ENCODE data around the gene NAA10.

Gene NAA10

GRCh38 chrX:153970357-153971123, 35.7 kb upstream of the NAA10 start:
- Histone ChIP-seq H3K36me3 (ENCODE audit: control insufficient read depth in 1 of 2, insufficient read depth in 2 of 2, low read depth in 1 of 2, low read length in 2 of 2) (peaks cover 0 to 21% of the 10 kb centered on the region in 2 experiments), H3K18ac (ENCODE audit: low read depth in 1 of 2, low read length in 2 of 2) (peak overlapping the region; percentile 76 to 94), H3K23ac (ENCODE audit: low read length in 2 of 2) (no peak overlapping the region), H2BK120ac (ENCODE audit: low read depth, low read length) (peak overlapping the region; percentile 73), H3K4me2 (ENCODE audit: low read length, poor library complexity, severe bottlenecking) (peak overlapping the region; percentile 81), H3K9ac (ENCODE audit: low read length) (peak overlapping the region; percentile 98), H3K79me1 (replicated peaks; ENCODE audit: low read length, poor library complexity, severe bottlenecking) (no peaks in the 10 kb centered on the region), H3K4ac (ENCODE audit: low read depth in 1 of 2, low read length in 2 of 2) (peak overlapping the region; percentile 22 to 100), H3K27me3 (ENCODE audit: control insufficient read depth in 1 of 2, insufficient read depth in 1 of 2, low read length in 2 of 2) (no peaks in the 10 kb centered on the region), H3K9me3 (ENCODE audit: control insufficient read depth, low read length) (no peaks in the 10 kb centered on the region), H2BK15ac (ENCODE audit: low read depth, poor library complexity, severe bottlenecking) (peak overlapping the region; percentile 69), H3K4me1 (ENCODE audit: control insufficient read depth, insufficient read depth, low read depth, low read length) (peaks cover 41% of the 10 kb centered on the region), H3K14ac (ENCODE audit: low read length in 2 of 2) (no peak overlapping the region), H2BK5ac (ENCODE audit: low read depth, low read length, poor library complexity, severe bottlenecking) (peak overlapping the region; percentile 88), H4K91ac (ENCODE audit: low read length) (peak overlapping the region; percentile 89), H3K27ac (ENCODE audit: low read length, poor library complexity, severe bottlenecking) (peak overlapping the region; percentile 92), H2AK5ac (ENCODE audit: low read length, severe bottlenecking) (peak overlapping the region; percentile 78), H2BK12ac (ENCODE audit: low read length in 2 of 2) (no peak overlapping the region), H4K8ac (ENCODE audit: low read length) (peak overlapping the region; percentile 64), H2AFZ (ENCODE audit: low read depth, low read length) (no peak overlapping the region), H3K4me3 (ENCODE audit: insufficient read depth in 1 of 2, low read depth in 1 of 2, low read length in 2 of 2) (peak overlapping the region; percentile 87 to 99)
- 0% methylated on average over 10 of the region's 49 CpGs for WGBS
- peak; percentile 79 for DNase-seq

DNA sequence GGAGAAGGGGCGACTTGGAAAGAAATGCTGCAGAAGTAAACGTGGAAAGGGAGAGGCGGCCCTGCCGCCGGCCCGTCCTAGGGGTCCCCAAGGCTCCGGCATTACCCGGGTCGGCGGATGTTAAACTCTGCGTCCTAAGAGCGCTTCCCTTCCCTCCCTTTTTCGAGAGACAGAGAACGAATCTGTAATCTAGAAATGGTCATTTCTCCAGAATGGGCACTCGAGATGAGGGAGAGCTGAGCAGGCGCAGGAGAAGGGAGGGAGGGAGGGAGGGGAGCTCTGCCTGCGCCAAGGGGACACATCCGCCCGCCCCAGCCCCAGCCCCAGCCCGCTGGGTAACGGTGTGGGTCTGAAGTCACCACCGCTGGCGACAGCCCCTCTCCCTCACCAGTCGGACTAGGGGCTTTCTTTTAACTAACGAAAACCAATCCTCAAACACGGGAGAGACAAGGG, 35.1 kb upstream of the NAA10 start:
- H2BK5ac ChIP-seq (ENCODE audit: low read depth, low read length, poor library complexity, severe bottlenecking): no peak overlapping the region

DNA sequence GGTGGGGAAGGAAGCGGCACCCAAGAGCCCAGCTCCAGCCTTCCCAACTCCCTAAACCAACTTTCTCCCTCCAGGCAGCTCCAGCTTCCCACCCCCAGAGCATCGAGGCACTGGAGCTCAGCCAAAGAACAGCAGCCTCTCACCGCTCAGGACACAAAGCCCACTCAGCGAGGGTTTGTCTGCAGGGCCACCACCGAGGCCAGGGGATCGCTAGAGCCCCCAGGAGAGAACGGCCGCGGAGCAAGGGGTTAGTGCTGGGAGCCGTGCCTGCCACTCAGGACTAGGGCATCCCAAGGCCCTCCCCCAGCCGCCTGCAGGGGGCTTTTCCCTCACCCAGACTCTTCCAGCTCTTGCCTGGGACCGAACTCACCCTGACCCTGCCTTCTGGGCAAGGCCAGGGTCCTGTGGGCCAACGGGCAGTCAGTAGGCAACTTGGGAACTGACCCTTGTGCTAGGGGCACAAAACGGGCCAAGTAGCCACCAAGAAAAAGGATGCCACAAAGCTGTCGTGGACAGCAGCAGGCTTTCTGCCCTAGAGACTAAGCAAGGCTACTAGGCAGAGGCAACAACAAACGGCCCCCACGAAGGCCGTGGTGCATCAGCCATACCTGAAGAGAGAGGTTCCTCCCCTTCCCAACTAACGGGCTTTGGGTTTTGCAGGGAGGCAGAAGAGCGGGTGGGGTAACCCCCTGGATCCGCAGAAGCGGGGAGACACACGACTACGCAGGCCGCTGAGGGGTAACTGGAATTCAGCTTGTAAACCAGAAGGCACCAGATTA, 34.5 kb upstream of the NAA10 start:
- WGBS: 2% methylated on average over 21 of the region's 25 CpGs
- H3K4me1 ChIP-seq (ENCODE audit: control insufficient read depth, insufficient read depth, low read depth, low read length): peaks cover 39% of the 10 kb centered on the region
- H4K91ac ChIP-seq (ENCODE audit: low read length): no peak overlapping the region
- peak overlapping the region in 1 of 2 experiments; percentile 32 for H3K14ac ChIP-seq (ENCODE audit: low read length in 2 of 2)
- no peak overlapping the region for H3K23ac ChIP-seq (ENCODE audit: low read length in 2 of 2)
- H3K27me3 ChIP-seq (ENCODE audit: control insufficient read depth in 1 of 2, insufficient read depth in 1 of 2, low read length in 2 of 2): peaks cover 0 to 3% of the 10 kb centered on the region in 2 experiments
- peak overlapping the region in 1 of 2 experiments; percentile 58 for H3K4ac ChIP-seq (ENCODE audit: low read depth in 1 of 2, low read length in 2 of 2)
- H3K18ac ChIP-seq (ENCODE audit: low read depth in 1 of 2, low read length in 2 of 2): no peak overlapping the region
- H3K27ac ChIP-seq (ENCODE audit: low read length, poor library complexity, severe bottlenecking): peak overlapping the region; percentile 82
- H2AK5ac ChIP-seq (ENCODE audit: low read length, severe bottlenecking): no peak overlapping the region
- no peak overlapping the region for H2AFZ ChIP-seq (ENCODE audit: low read depth, low read length)
- peak overlapping the region; percentile 81 for H3K4me2 ChIP-seq (ENCODE audit: low read length, poor library complexity, severe bottlenecking)
- no peak overlapping the region for H2BK120ac ChIP-seq (ENCODE audit: low read depth, low read length)
- H3K9ac ChIP-seq (ENCODE audit: low read length): peak overlapping the region; percentile 87
- no peak overlapping the region for H2BK12ac ChIP-seq (ENCODE audit: low read length in 2 of 2)
- no peak for DNase-seq
- no peak overlapping the region for H4K8ac ChIP-seq (ENCODE audit: low read length)
- no peak overlapping the region for H2BK15ac ChIP-seq (ENCODE audit: low read depth, poor library complexity, severe bottlenecking)
- no peak overlapping the region for H2BK5ac ChIP-seq (ENCODE audit: low read depth, low read length, poor library complexity, severe bottlenecking)
- H3K79me1 ChIP-seq (replicated peaks; ENCODE audit: low read length, poor library complexity, severe bottlenecking): no peaks in the 10 kb centered on the region
- peak overlapping the region; percentile 87 to 99 for H3K4me3 ChIP-seq (ENCODE audit: insufficient read depth in 1 of 2, low read depth in 1 of 2, low read length in 2 of 2)
- no peaks in the 10 kb centered on the region for H3K9me3 ChIP-seq (ENCODE audit: control insufficient read depth, low read length)
- peaks cover 0 to 29% of the 10 kb centered on the region in 2 experiments for H3K36me3 ChIP-seq (ENCODE audit: control insufficient read depth in 1 of 2, insufficient read depth in 2 of 2, low read depth in 1 of 2, low read length in 2 of 2)

More for the DNA sequence above, 35.1 kb upstream of the NAA10 start:
- no peak overlapping the region for H4K91ac ChIP-seq (ENCODE audit: low read length)
- no peak overlapping the region for H2BK120ac ChIP-seq (ENCODE audit: low read depth, low read length)
- H2AFZ ChIP-seq (ENCODE audit: low read depth, low read length): no peak overlapping the region
- DNase-seq: peak; percentile 53
- WGBS: 0% methylated on average over 2 of the region's 26 CpGs
- no peak overlapping the region for H3K23ac ChIP-seq (ENCODE audit: low read length in 2 of 2)
- no peak overlapping the region for H4K8ac ChIP-seq (ENCODE audit: low read length)
- H3K4me3 ChIP-seq (ENCODE audit: insufficient read depth in 1 of 2, low read depth in 1 of 2, low read length in 2 of 2): peak overlapping the region; percentile 87 to 99
- H3K4me2 ChIP-seq (ENCODE audit: low read length, poor library complexity, severe bottlenecking): peak overlapping the region; percentile 81
- H3K4me1 ChIP-seq (ENCODE audit: control insufficient read depth, insufficient read depth, low read depth, low read length): peaks cover 43% of the 10 kb centered on the region
- H3K18ac ChIP-seq (ENCODE audit: low read depth in 1 of 2, low read length in 2 of 2): peak overlapping the region in 1 of 2 experiments; percentile 76
- H3K9ac ChIP-seq (ENCODE audit: low read length): peak overlapping the region; percentile 87
- H3K4ac ChIP-seq (ENCODE audit: low read depth in 1 of 2, low read length in 2 of 2): peak overlapping the region in 1 of 2 experiments; percentile 16
- no peak overlapping the region for H3K14ac ChIP-seq (ENCODE audit: low read length in 2 of 2)
- no peak overlapping the region for H2BK15ac ChIP-seq (ENCODE audit: low read depth, poor library complexity, severe bottlenecking)
- no peak overlapping the region for H2AK5ac ChIP-seq (ENCODE audit: low read length, severe bottlenecking)
- H3K27ac ChIP-seq (ENCODE audit: low read length, poor library complexity, severe bottlenecking): peak overlapping the region; percentile 82
- peaks cover 0 to 26% of the 10 kb centered on the region in 2 experiments for H3K36me3 ChIP-seq (ENCODE audit: control insufficient read depth in 1 of 2, insufficient read depth in 2 of 2, low read depth in 1 of 2, low read length in 2 of 2)
- H3K9me3 ChIP-seq (ENCODE audit: control insufficient read depth, low read length): no peaks in the 10 kb centered on the region
- H3K27me3 ChIP-seq (ENCODE audit: control insufficient read depth in 1 of 2, insufficient read depth in 1 of 2, low read length in 2 of 2): no peaks in the 10 kb centered on the region
- no peaks in the 10 kb centered on the region for H3K79me1 ChIP-seq (replicated peaks; ENCODE audit: low read length, poor library complexity, severe bottlenecking)
- no peak overlapping the region for H2BK12ac ChIP-seq (ENCODE audit: low read length in 2 of 2)

DNA sequence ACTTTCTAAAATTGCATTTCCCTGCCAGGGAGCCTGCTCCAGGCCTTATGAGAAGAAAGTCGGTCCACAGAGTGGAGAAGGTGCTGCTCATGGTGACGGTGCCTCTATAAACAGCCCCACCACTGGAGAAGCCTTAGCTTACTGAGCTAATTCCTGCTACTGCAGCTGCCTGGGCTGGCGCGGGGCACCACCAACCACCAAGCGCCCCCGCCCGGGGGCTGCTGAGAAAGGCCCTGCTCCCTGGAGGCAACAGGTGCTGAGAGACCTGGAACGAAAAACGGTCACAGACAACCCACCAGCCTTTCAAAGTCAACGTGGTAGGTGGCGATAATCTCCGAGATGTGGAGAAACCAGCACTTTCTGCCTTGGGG, 33.9 kb upstream of the NAA10 start:
- WGBS: 27% methylated on average over 9 of the region's 12 CpGs
- no peaks in the 10 kb centered on the region for H3K79me1 ChIP-seq (replicated peaks; ENCODE audit: low read length, poor library complexity, severe bottlenecking)
- H3K9ac ChIP-seq (ENCODE audit: low read length): peak overlapping the region; percentile 87
- peaks cover 0 to 35% of the 10 kb centered on the region in 2 experiments for H3K36me3 ChIP-seq (ENCODE audit: control insufficient read depth in 1 of 2, insufficient read depth in 2 of 2, low read depth in 1 of 2, low read length in 2 of 2)
- H2BK12ac ChIP-seq (ENCODE audit: low read length in 2 of 2): no peak overlapping the region
- H3K9me3 ChIP-seq (ENCODE audit: control insufficient read depth, low read length): no peaks in the 10 kb centered on the region
- no peak overlapping the region for H2BK5ac ChIP-seq (ENCODE audit: low read depth, low read length, poor library complexity, severe bottlenecking)
- no peak overlapping the region for H4K8ac ChIP-seq (ENCODE audit: low read length)
- H3K4ac ChIP-seq (ENCODE audit: low read depth in 1 of 2, low read length in 2 of 2): no peak overlapping the region
- peak overlapping the region; percentile 82 for H3K27ac ChIP-seq (ENCODE audit: low read length, poor library complexity, severe bottlenecking)
- H2BK15ac ChIP-seq (ENCODE audit: low read depth, poor library complexity, severe bottlenecking): no peak overlapping the region
- no peak overlapping the region for H3K14ac ChIP-seq (ENCODE audit: low read length in 2 of 2)
- peak overlapping the region; percentile 81 for H3K4me2 ChIP-seq (ENCODE audit: low read length, poor library complexity, severe bottlenecking)
- H3K23ac ChIP-seq (ENCODE audit: low read length in 2 of 2): no peak overlapping the region
- H4K91ac ChIP-seq (ENCODE audit: low read length): no peak overlapping the region
- peak overlapping the region; percentile 87 to 99 for H3K4me3 ChIP-seq (ENCODE audit: insufficient read depth in 1 of 2, low read depth in 1 of 2, low read length in 2 of 2)
- H3K18ac ChIP-seq (ENCODE audit: low read depth in 1 of 2, low read length in 2 of 2): no peak overlapping the region
- H3K4me1 ChIP-seq (ENCODE audit: control insufficient read depth, insufficient read depth, low read depth, low read length): peaks cover 36% of the 10 kb centered on the region
- no peak overlapping the region for H2BK120ac ChIP-seq (ENCODE audit: low read depth, low read length)
- no peak overlapping the region for H2AFZ ChIP-seq (ENCODE audit: low read depth, low read length)
- DNase-seq: no peak
- H3K27me3 ChIP-seq (ENCODE audit: control insufficient read depth in 1 of 2, insufficient read depth in 1 of 2, low read length in 2 of 2): peaks cover 0 to 4% of the 10 kb centered on the region in 2 experiments
- no peak overlapping the region for H2AK5ac ChIP-seq (ENCODE audit: low read length, severe bottlenecking)

Measured in mesenchymal stem cell (in vitro differentiated cells and primary cell).